ENCODE data around the gene CHST7. TPM values are rescaled to one million over a fixed set of nuclear protein-coding genes. Genes with fewer than 3 reads are reported as not detected.

Gene CHST7
- total and polyA plus RNA-seq, 8 donors: 3.8 to 7.3 (median 5.1) TPM

- no peaks in the 10 kb centered on the region for H3K36me3 ChIP-seq
- H3K27me3 ChIP-seq: peaks cover 0 to 10% of the 10 kb centered on the region in 2 donors
- H3K4me1 ChIP-seq: peaks cover 0 to 19% of the 10 kb centered on the region in 2 donors
- no peak overlapping the region for H3K4me3 ChIP-seq
- H3K27ac ChIP-seq: no peak overlapping the region
- H3K9me3 ChIP-seq: no peaks in the 10 kb centered on the region
- ATAC-seq (no peak), DNase-seq (no peak)
- intact Hi-C loops (cut with DNase I): no loop called here
- no peak for TF ChIP-seq CTCF (IDR thresholded peaks at IDR 0.05)
Measured at GRCh38 chrX:46571423-46572339, 1.9 kb upstream of the CHST7 start.

GRCh38 chrX:46572340-46572936, 1.1 kb upstream of the CHST7 start:
- TF ChIP-seq CTCF (IDR thresholded peaks at IDR 0.05): no peak
- no peaks in the 10 kb centered on the region for H3K36me3 ChIP-seq
- no peak overlapping the region for H3K4me3 ChIP-seq
- ATAC-seq (no peak), DNase-seq (no peak)
- H3K9me3 ChIP-seq: no peaks in the 10 kb centered on the region
- no peak overlapping the region for H3K27ac ChIP-seq
- H3K27me3 ChIP-seq: peaks cover 0 to 10% of the 10 kb centered on the region in 2 donors
- peaks cover 0 to 27% of the 10 kb centered on the region in 2 donors for H3K4me1 ChIP-seq
- intact Hi-C loops (cut with DNase I): no loop called here

GRCh38 chrX:46573892-46574773, 568 bp downstream of the CHST7 start:
- peak; percentile 60 for ATAC-seq
- Histone ChIP-seq H3K4me3 (peak overlapping the region; percentile 21 to 54), H3K27me3 (peaks cover 0 to 10% of the 10 kb centered on the region in 2 donors), H3K4me1 (peaks cover 0 to 28% of the 10 kb centered on the region in 2 donors), H3K27ac (peak overlapping the region; percentile 33 to 60), H3K9me3 (no peaks in the 10 kb centered on the region), H3K36me3 (no peaks in the 10 kb centered on the region)
- TF ChIP-seq CTCF (IDR thresholded peaks at IDR 0.05): no peak
- peak in 3 of 4 donors; percentile 18 to 82 (median 65) for DNase-seq
- intact Hi-C loops (cut with DNase I): no loop called here

GRCh38 chrX:46574774-46575381, 1.3 kb downstream of the CHST7 start:
- peak overlapping the region; percentile 21 to 54 for H3K4me3 ChIP-seq
- no peaks in the 10 kb centered on the region for H3K9me3 ChIP-seq
- peaks cover 0 to 10% of the 10 kb centered on the region in 2 donors for H3K27me3 ChIP-seq
- no peaks in the 10 kb centered on the region for H3K36me3 ChIP-seq
- peaks cover 0 to 28% of the 10 kb centered on the region in 2 donors for H3K4me1 ChIP-seq
- no peak for TF ChIP-seq CTCF (IDR thresholded peaks at IDR 0.05)
- intact Hi-C loops (cut with DNase I): no loop called here
- DNase-seq (peak in 2 of 4 donors; percentile 37 to 85), ATAC-seq (peak; percentile 27)
- H3K27ac ChIP-seq: no peak overlapping the region
